Pancreas (tissue), 10 donors: ENCODE measurements around the gene FAIM2. TPM values are rescaled to one million over a fixed set of nuclear protein-coding genes. Genes with fewer than 3 reads are reported as not detected.

Experiments used
- ATAC-seq, 4 donors: fragments of 200-7000 bp; cut with Tn5 transposase; one replicate each; pipeline versions ENCODE4 v1.8.0 to v1.9.1; 2020; ENCODE audit warnings: mild to moderate bottlenecking in 4 of 4, moderate library complexity in 4 of 4
- DNase-seq, 6 donors: peaks; one replicate each; pipeline ENCODE4 v3.0.0-alpha.2; 2020
- FAIRE-seq: peaks from 2 replicates; lab custom pipeline; 2012; peaks lifted over from hg19 to GRCh38; lab: Jason Lieb, UNC
- H3K27ac ChIP-seq, 4 donors: fragments of 200-600 bp; sonication (generic); 1 replicate in 3 of 4; 2 replicates in 1 of 4; pipeline versions ENCODE4 v1.5.0 to v1.8.0; 2020
- H3K27me3 ChIP-seq, 4 donors: fragments of 200-600 bp; one replicate each; pipeline ENCODE4 v1.8.0; 2021
- H3K36me3 ChIP-seq, 3 donors: fragments of 200-600 bp; sonication (generic) in 1 of 3; one replicate each; pipeline versions ENCODE4 v1.5.0 to v1.8.0; 2020 to 2021
- H3K4me1 ChIP-seq, 3 donors: fragments of 200-600 bp; one replicate each; pipeline ENCODE4 v1.8.0; 2021
- H3K4me3 ChIP-seq, 4 donors: fragments of 200-600 bp; sonication (generic) in 2 of 4; one replicate each; pipeline versions ENCODE4 v1.5.0 to v1.8.0; 2020 to 2021
- H3K9me3 ChIP-seq, 4 donors: fragments of 200-600 bp; one replicate each; pipeline ENCODE4 v1.8.0; 2021
- CTCF ChIP-seq, 4 donors: fragments of 200-600 bp; sonication (generic) in 3 of 4; IDR thresholded peaks; one replicate each; pipeline versions ENCODE4 v1.5.0 to v1.8.0; 2021; ENCODE audit warnings: antibody characterized with exemption in 4 of 4
- WGBS, 2 donors: extraction: QIAGEN DNeasy Blood & Tissue Kit; methylation state at CpG; one replicate each; pipeline ENCODE4 v1.1.7; 2013; 5-methylcytosine and 5-hydroxymethylcytosine counted together
- intact Hi-C, 3 donors: fragments of 100-400 bp; cut with DNase I; formaldehyde crosslinking; loops; one replicate each; pipeline versions ENCODE4 v1.11.1 to v1.14.2; 2022
- polyA plus RNA-seq, 2 donors: library from polyadenylated mRNA; stranded (reverse); fragments of 200-250 nt; gene quantifications; one replicate each; pipeline ENCODE4 v1.2.3, GENCODE V29; 2013
- total RNA-seq, 6 donors: library from RNA; stranded (reverse); fragmentation: NEBNext Ultra II Directional in 4 of 6; extraction: Animal tissue kit (Norgen Biotek cat#: 25700) in 4 of 6; gene quantifications; one replicate each; pipeline versions ENCODE4 v1.2.1 to v1.2.4, GENCODE V29; 2021 to 2023
- donor health status: healthy with polysubstance abuse.
- donor health status: DM: no; HTN: no; CAD: no; lungs with moderate emphysema.
- donor health status: DM: no; HTN: no; CAD: no.
- donor health status: control.
- donor health status: control.
- donor health status: Bipolar disorder and iron deficiency.
- donor health status: DM: yes; HTN: yes; CAD: no.
- donor health status: DM: no; HTN: no; CAD: no.
- donor health status: DM: no; HTN: no; CAD: no.
- donor health status: DM: yes; HTN: yes; CAD: no.

Gene FAIM2
- total and polyA plus RNA-seq, 8 donors: 0.14 to 2.1 (median 0.56) TPM

- H3K27me3 ChIP-seq: no peaks in the 10 kb centered on the region
- peak; percentile 60 to 88 (median 82) for ATAC-seq
- no peak for FAIRE-seq
- TF ChIP-seq CTCF (IDR thresholded peaks at IDR 0.05): no peak
- peak in 2 of 6 donors; percentile 18 to 51 for DNase-seq
- H3K4me1 ChIP-seq: no peaks in the 10 kb centered on the region
- H3K27ac ChIP-seq: peak overlapping the region in 2 of 4 donors; percentile 61 to 63
- H3K9me3 ChIP-seq: no peaks in the 10 kb centered on the region
- no peaks in the 10 kb centered on the region for H3K36me3 ChIP-seq
- no peak overlapping the region for H3K4me3 ChIP-seq
- 77 to 84% methylated on average over 10 of the region's 10 CpGs for WGBS, 2 donors
- intact Hi-C loops: no loop called here
These were observed 9.6 kb downstream of the FAIM2 start for GRCh38 chr12:49893753-49894750.

GRCh38 chr12:49892732-49893317, 10.9 kb downstream of the FAIM2 start:
- H3K36me3 ChIP-seq: no peaks in the 10 kb centered on the region
- no peak for DNase-seq
- intact Hi-C loops: no loop called here
- no peaks in the 10 kb centered on the region for H3K9me3 ChIP-seq
- no peak for ATAC-seq
- no peaks in the 10 kb centered on the region for H3K27me3 ChIP-seq
- TF ChIP-seq CTCF (IDR thresholded peaks at IDR 0.05): no peak
- H3K27ac ChIP-seq: no peak overlapping the region
- WGBS, 2 donors: 38 to 46% methylated on average over 3 of the region's 3 CpGs
- H3K4me1 ChIP-seq: no peaks in the 10 kb centered on the region
- no peak overlapping the region for H3K4me3 ChIP-seq
- FAIRE-seq: no peak

GRCh38 chr12:49892084-49892731, 11.5 kb downstream of the FAIM2 start:
- Histone ChIP-seq H3K27ac (no peak overlapping the region), H3K27me3 (no peaks in the 10 kb centered on the region), H3K9me3 (no peaks in the 10 kb centered on the region), H3K4me1 (no peaks in the 10 kb centered on the region), H3K4me3 (no peak overlapping the region), H3K36me3 (no peaks in the 10 kb centered on the region)
- intact Hi-C loops: no loop called here
- no peak for TF ChIP-seq CTCF (IDR thresholded peaks at IDR 0.05)
- no peak for ATAC-seq
- WGBS, 2 donors: 60 to 66% methylated on average over 10 of the region's 10 CpGs
- FAIRE-seq: no peak
- DNase-seq: no peak

GRCh38 chr12:49891476-49891875, 12.2 kb downstream of the FAIM2 start:
- H3K36me3 ChIP-seq: no peaks in the 10 kb centered on the region
- no peak overlapping the region for H3K4me3 ChIP-seq
- no peaks in the 10 kb centered on the region for H3K9me3 ChIP-seq
- FAIRE-seq (no peak), DNase-seq (no peak), ATAC-seq (no peak)
- intact Hi-C loops: no loop called here
- H3K27me3 ChIP-seq: no peaks in the 10 kb centered on the region
- no peaks in the 10 kb centered on the region for H3K4me1 ChIP-seq
- no peak for TF ChIP-seq CTCF (IDR thresholded peaks at IDR 0.05)
- no peak overlapping the region for H3K27ac ChIP-seq
- 57 to 58% methylated on average over 6 of the region's 6 CpGs for WGBS, 2 donors
